PC-3 (cell line): ENCODE results near the gene RNU1-2. TPM values are rescaled to one million over a fixed set of nuclear protein-coding genes. Genes with fewer than 3 reads are reported as not detected.
A peak's percentile ranks its signal among the peaks of the same experiment; 100 is the strongest.

Source experiments
- ATAC-seq: fragments of 200-7000 bp; cut with Tn5 transposase; 2 replicates; pipeline ENCODE4 v1.9.1; 2020; ENCODE audit warnings: mild to moderate bottlenecking, moderate library complexity
- BruUV-seq: library from RNA; stranded (reverse); fragments of 400-500 nt; replicated peaks from 2 replicates; lab custom pipeline; 2021; lab: Mats Ljungman, UMichigan
- CTCF ChIA-PET: fragments of 300-600 bp; sonication (Branson Sonifier 250); formaldehyde crosslinking; loops from one replicate; lab custom pipeline; 2022; ENCODE audit warnings: antibody characterized with exemption; lab: Charles Lee
- POLR2A ChIA-PET: fragments of 300-600 bp; sonication (Branson Sonifier 250); formaldehyde crosslinking; loops from one replicate; lab custom pipeline; 2022; ENCODE audit warnings: antibody characterized with exemption; ENCODE audit not compliant: unreplicated experiment; lab: Charles Lee
- DNase-seq: peaks from one replicate; pipeline ENCODE4 v3.0.0-alpha.2; 2015
- H2AFZ ChIP-seq: fragments of 300-600 bp; sonication (generic); 2 replicates; pipeline ENCODE4 v1.6.0; 2016; ENCODE audit warnings: antibody characterized with exemption, low read length
- H3F3A ChIP-seq: fragments of 300-600 bp; sonication (generic); one replicate; pipeline ENCODE4 v1.6.0; 2017; ENCODE audit warnings: antibody characterized with exemption, low read length, control low read depth, mild to moderate bottlenecking; ENCODE audit not compliant: unreplicated experiment
- H3K27ac ChIP-seq: fragments of 300-600 bp; sonication (generic); 2 replicates; pipeline ENCODE4 v1.5.1; 2016; ENCODE audit warnings: mild to moderate bottlenecking, low read length
- H3K27me3 ChIP-seq: fragments of 300-600 bp; sonication (generic); 2 replicates; pipeline ENCODE4 v1.6.1; 2016; ENCODE audit warnings: low read length, mixed read lengths
- H3K36me3 ChIP-seq: fragments of 300-600 bp; sonication (generic); 2 replicates; pipeline ENCODE4 v1.6.1; 2016; ENCODE audit warnings: low read depth, mixed run types, low read length, mixed read lengths
- H3K4me1 ChIP-seq: fragments of 300-600 bp; sonication (generic); 2 replicates; pipeline ENCODE4 v1.5.1; 2016; ENCODE audit warnings: low read length; ENCODE audit not compliant: insufficient read depth
- H3K4me2 ChIP-seq: fragments of 300-600 bp; sonication (generic); 2 replicates; pipeline ENCODE4 v1.6.0; 2016; ENCODE audit warnings: low read length
- H3K4me3 ChIP-seq: fragments of 300-600 bp; sonication (generic); 2 replicates; pipeline ENCODE4 v1.5.1; 2016; ENCODE audit warnings: mild to moderate bottlenecking, low read length, mixed read lengths
- H3K79me2 ChIP-seq: fragments of 300-600 bp; sonication (generic); 2 replicates; pipeline ENCODE4 v1.6.1; 2017; ENCODE audit warnings: low read length, mixed read lengths
- H3K9ac ChIP-seq: fragments of 300-600 bp; sonication (generic); 2 replicates; pipeline ENCODE4 v1.6.0; 2016; ENCODE audit warnings: mild to moderate bottlenecking, low read length
- H3K9me2 ChIP-seq: fragments of 300-600 bp; sonication (generic); replicated peaks from 2 replicates; pipeline ENCODE4 v1.6.1; 2016; ENCODE audit warnings: mixed run types, low read length, mixed read lengths
- H3K9me3 ChIP-seq: fragments of 300-600 bp; sonication (generic); 2 replicates; pipeline ENCODE4 v1.6.1; 2016; ENCODE audit warnings: low read length, mixed read lengths
- H4K20me1 ChIP-seq: fragments of 300-600 bp; sonication (generic); 2 replicates; pipeline ENCODE4 v1.6.1; 2016; ENCODE audit warnings: low read length, mixed read lengths
- EZH2 ChIP-seq: fragments of 300-600 bp; sonication (generic); IDR thresholded peaks from one replicate; pipeline ENCODE4 v1.6.1; 2017; ENCODE audit warnings: antibody characterized with exemption, mild to moderate bottlenecking, low read length; ENCODE audit not compliant: unreplicated experiment
- EZH2phosphoT487 ChIP-seq: fragments of 300-600 bp; sonication (generic); IDR thresholded peaks from 2 replicates; pipeline ENCODE4 v1.6.1; 2018; ENCODE audit warnings: mild to moderate bottlenecking, antibody characterized with exemption, low read length, borderline replicate concordance
- intact Hi-C: fragments of 100-400 bp; cut with micrococcal nuclease; formaldehyde crosslinking; loops from 2 replicates; pipeline ENCODE4 v1.9.0; 2023
- total RNA-seq: library from RNA; depleted of rRNA; stranded (reverse); fragments of >200 nt; gene quantifications from 2 replicates; pipeline ENCODE4 v1.2.3, GENCODE V29; 2014
- TF ChIP-seq, protein P1 (sequence below): fragments of 300-600 bp; sonication (generic); conservative IDR thresholded peaks from 2 replicates; pipeline ENCODE4 v1.5.1; 2017; ENCODE audit warnings: antibody characterized with exemption, low read depth, mild to moderate bottlenecking, low read length

The RNU1-2 gene
- total RNA-seq, 1 experiment from 2014 or later = under 0.01 TPM

- intact Hi-C loops = no loop called here
- ATAC-seq = no peak
- ChIA-PET CTCF (interaction anchor here (1.4 kb wide), 1 partner anchor 282 kb away, joined by 5 read pairs; no protein-coding TSS in a partner anchor), POLR2A (no interaction called here)
- no peak for TF ChIP-seq EZH2phosphoT487
- TF ChIP-seq EZH2 = no peak
- TF ChIP-seq, protein P1, sequence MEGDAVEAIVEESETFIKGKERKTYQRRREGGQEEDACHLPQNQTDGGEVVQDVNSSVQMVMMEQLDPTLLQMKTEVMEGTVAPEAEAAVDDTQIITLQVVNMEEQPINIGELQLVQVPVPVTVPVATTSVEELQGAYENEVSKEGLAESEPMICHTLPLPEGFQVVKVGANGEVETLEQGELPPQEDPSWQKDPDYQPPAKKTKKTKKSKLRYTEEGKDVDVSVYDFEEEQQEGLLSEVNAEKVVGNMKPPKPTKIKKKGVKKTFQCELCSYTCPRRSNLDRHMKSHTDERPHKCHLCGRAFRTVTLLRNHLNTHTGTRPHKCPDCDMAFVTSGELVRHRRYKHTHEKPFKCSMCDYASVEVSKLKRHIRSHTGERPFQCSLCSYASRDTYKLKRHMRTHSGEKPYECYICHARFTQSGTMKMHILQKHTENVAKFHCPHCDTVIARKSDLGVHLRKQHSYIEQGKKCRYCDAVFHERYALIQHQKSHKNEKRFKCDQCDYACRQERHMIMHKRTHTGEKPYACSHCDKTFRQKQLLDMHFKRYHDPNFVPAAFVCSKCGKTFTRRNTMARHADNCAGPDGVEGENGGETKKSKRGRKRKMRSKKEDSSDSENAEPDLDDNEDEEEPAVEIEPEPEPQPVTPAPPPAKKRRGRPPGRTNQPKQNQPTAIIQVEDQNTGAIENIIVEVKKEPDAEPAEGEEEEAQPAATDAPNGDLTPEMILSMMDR = no peak
- no peaks in the 10 kb centered on the region for H4K20me1 ChIP-seq
- DNase-seq = peak; percentile 25
- no peak overlapping the region for H3K9ac ChIP-seq
- H3K9me2 ChIP-seq = no peaks in the 10 kb centered on the region
- peak overlapping the region; percentile 48; the same call in 1 of the 2 replicates for H2AFZ ChIP-seq
- no peaks in the 10 kb centered on the region for H3K79me2 ChIP-seq
- 0 out of 2 replicates have a peak overlapping the region, but pooled peaks have one; percentile 83 for H3K4me3 ChIP-seq
- no peaks in the 10 kb centered on the region for H3K36me3 ChIP-seq
- BruUV-seq = no TSS peak
- H3K4me1 ChIP-seq = peaks cover 16% of the 10 kb centered on the region; the same call in 1 of the 2 replicates
- H3F3A ChIP-seq = peaks cover 12% of the 10 kb centered on the region
- peak overlapping the region; percentile 97; the same call in 1 of the 2 replicates for H3K4me2 ChIP-seq
- no peak overlapping the region for H3K27ac ChIP-seq
- no peaks in the 10 kb centered on the region for H3K9me3 ChIP-seq
- no peaks in the 10 kb centered on the region for H3K27me3 ChIP-seq
Observed at GRCh38 chr1:16903054-16903453, 7.3 kb downstream of the RNU1-2 start.

DNA sequence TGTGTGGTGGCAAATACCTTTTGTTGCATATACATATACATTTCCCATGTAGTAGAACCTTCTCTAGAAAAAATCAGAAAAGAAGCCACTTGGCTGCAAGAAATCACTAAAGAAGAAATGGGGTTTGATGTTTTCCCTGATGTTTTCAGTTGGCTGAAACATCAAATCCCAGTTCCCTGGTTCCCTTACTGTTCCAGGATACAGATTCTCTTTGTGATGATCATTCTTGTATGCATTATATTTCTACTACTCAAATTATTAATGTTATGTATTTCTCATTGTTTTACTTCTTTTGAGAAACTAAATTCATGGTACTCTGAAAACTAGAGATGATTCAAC lies 7.6 kb downstream of the RNU1-2 start:
- H3K4me1 ChIP-seq = peaks cover 16% of the 10 kb centered on the region; the same call in 1 of the 2 replicates
- H3K9me3 ChIP-seq = no peaks in the 10 kb centered on the region
- peaks cover 12% of the 10 kb centered on the region for H3F3A ChIP-seq
- H3K9me2 ChIP-seq = no peaks in the 10 kb centered on the region
- H4K20me1 ChIP-seq = no peaks in the 10 kb centered on the region
- H3K27me3 ChIP-seq = no peaks in the 10 kb centered on the region
- H2AFZ ChIP-seq = peak overlapping the region; percentile 95
- peak overlapping the region; percentile 83 for H3K4me3 ChIP-seq
- intact Hi-C loops = no loop called here
- ATAC-seq (no peak), DNase-seq (no peak)
- TF ChIP-seq, protein P1 = no peak
- TF ChIP-seq EZH2phosphoT487 = no peak
- no peak for TF ChIP-seq EZH2
- POLR2A ChIA-PET = interaction anchor here (0.7 kb wide), 1 partner anchor 1104 kb away, joined by 3 read pairs; no protein-coding TSS in a partner anchor
- H3K79me2 ChIP-seq = no peaks in the 10 kb centered on the region
- peak overlapping the region; percentile 97 for H3K9ac ChIP-seq
- no TSS peak for BruUV-seq
- peak overlapping the region; percentile 97 for H3K4me2 ChIP-seq
- H3K27ac ChIP-seq = no peak overlapping the region
- no peaks in the 10 kb centered on the region for H3K36me3 ChIP-seq
- CTCF ChIA-PET = interaction anchor here (1.4 kb wide), 1 partner anchor 282 kb away, joined by 5 read pairs; no protein-coding TSS in a partner anchor

DNA sequence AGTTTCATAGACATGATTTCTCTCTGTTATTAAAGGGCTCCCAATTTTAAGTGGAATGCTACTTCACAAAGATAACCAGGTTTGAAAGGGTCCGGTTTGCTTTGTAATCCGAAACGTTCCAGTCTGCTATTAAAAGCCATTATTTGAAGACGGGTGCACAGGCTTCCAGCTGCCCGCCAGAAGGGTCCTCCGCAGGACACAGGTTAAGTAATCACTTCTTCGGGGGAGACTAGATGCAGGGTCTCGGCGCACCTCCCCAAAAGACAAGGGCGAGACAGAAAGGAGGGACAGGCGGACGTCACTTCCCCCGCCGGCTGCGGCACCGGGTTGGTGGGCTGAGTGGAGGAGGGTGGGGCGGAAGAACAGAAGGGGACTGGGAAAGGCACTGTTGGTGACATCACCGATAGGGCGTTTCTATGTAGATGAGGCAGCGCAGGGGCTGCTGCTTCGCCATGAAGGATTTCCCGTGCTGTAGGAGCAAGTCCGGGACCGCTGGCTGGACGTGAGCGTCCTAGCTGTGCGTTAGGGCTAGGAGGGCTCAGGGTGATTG lies 8.9 kb downstream of the RNU1-2 start:
- peaks cover 12% of the 10 kb centered on the region for H3F3A ChIP-seq
- no peaks in the 10 kb centered on the region for H4K20me1 ChIP-seq
- ATAC-seq = peak; percentile 96
- H3K4me3 ChIP-seq = peak overlapping the region; percentile 83
- H3K4me1 ChIP-seq = peaks cover 16% of the 10 kb centered on the region; the same call in 1 of the 2 replicates
- ChIA-PET CTCF (interaction anchor here (0.7 kb wide), 1 partner anchor 284 kb away, joined by 3 read pairs; no protein-coding TSS in a partner anchor), POLR2A (interaction anchor here (0.6 to 0.7 kb wide), 3 partner anchors 107 to 537 kb away, joined by 3 to 6 read pairs (median 5); partner anchors contain the start of gene ATP13A2)
- no peaks in the 10 kb centered on the region for H3K79me2 ChIP-seq
- no peaks in the 10 kb centered on the region for H3K27me3 ChIP-seq
- H3K9me2 ChIP-seq = no peaks in the 10 kb centered on the region
- TSS peak; percentile 100 for BruUV-seq
- peak overlapping the region; percentile 97 for H3K27ac ChIP-seq
- H3K36me3 ChIP-seq = no peaks in the 10 kb centered on the region
- peak overlapping the region; percentile 95 for H2AFZ ChIP-seq
- TF ChIP-seq, protein P1 = no peak
- no peak for TF ChIP-seq EZH2
- no peak for TF ChIP-seq EZH2phosphoT487
- H3K4me2 ChIP-seq = peak overlapping the region; percentile 97
- H3K9ac ChIP-seq = peak overlapping the region; percentile 97
- intact Hi-C loops = loop anchor here (2.0 kb wide), 1 partner anchor 284 kb away; no protein-coding TSS in a partner anchor
- peak; percentile 95 for DNase-seq
- no peaks in the 10 kb centered on the region for H3K9me3 ChIP-seq
